ENCODE results near the gene TRIM44. TPM values are rescaled to one million over a fixed set of nuclear protein-coding genes. Genes with fewer than 3 reads are reported as not detected.
A peak's percentile ranks its signal among the peaks of the same experiment; 100 is the strongest.

Gene TRIM44
- total and polyA plus RNA-seq, 8 donors: 5.1 to 65.3 (median 19.1) TPM

- 68 to 95% (median 86%) methylated on average over 2 of the region's 2 CpGs for WGBS, 5 donors
- TF ChIP-seq CTCF (IDR thresholded peaks at IDR 0.05) (no peak), POLR2A (IDR thresholded peaks at IDR 0.05) (no peak), EP300 (IDR thresholded peaks at IDR 0.05) (no peak), POLR2AphosphoS5 (IDR thresholded peaks at IDR 0.05) (no peak)
- peaks cover 0 to 13% (median 6%) of the 10 kb centered on the region in 4 donors for H3K4me1 ChIP-seq
- no peaks in the 10 kb centered on the region for H3K27me3 ChIP-seq
- H3K9me3 ChIP-seq: peaks cover 0 to 8% (median 3%) of the 10 kb centered on the region in 4 donors
- no peak overlapping the region for H3K27ac ChIP-seq
- intact Hi-C loops (cut with DNase I; ENCODE audit: low total_unique reads): no loop called here
- H3K4me3 ChIP-seq: no peak overlapping the region
- no peak for DNase-seq
- peaks cover 5 to 46% (median 44%) of the 10 kb centered on the region in 4 donors for H3K36me3 ChIP-seq
Observed at GRCh38 chr11:35735411-35735810, 72.8 kb downstream of the TRIM44 start.

GRCh38 chr11:35735903-35736302 lies 73.3 kb downstream of the TRIM44 start:
- H3K4me1 ChIP-seq: peaks cover 0 to 13% (median 6%) of the 10 kb centered on the region in 4 donors
- TF ChIP-seq POLR2A (IDR thresholded peaks at IDR 0.05) (no peak), POLR2AphosphoS5 (IDR thresholded peaks at IDR 0.05) (no peak), CTCF (IDR thresholded peaks at IDR 0.05) (no peak), EP300 (IDR thresholded peaks at IDR 0.05) (no peak)
- no peaks in the 10 kb centered on the region for H3K27me3 ChIP-seq
- H3K27ac ChIP-seq: no peak overlapping the region
- H3K9me3 ChIP-seq: peaks cover 0 to 3% (median 1%) of the 10 kb centered on the region in 4 donors
- H3K4me3 ChIP-seq: no peak overlapping the region
- intact Hi-C loops (cut with DNase I; ENCODE audit: low total_unique reads): no loop called here
- H3K36me3 ChIP-seq: peaks cover 5 to 42% (median 41%) of the 10 kb centered on the region in 4 donors
- peak in 1 of 2 donors; percentile 59 for DNase-seq

- Histone ChIP-seq H3K27me3 (no peaks in the 10 kb centered on the region), H3K36me3 (peaks cover 5 to 42% (median 39%) of the 10 kb centered on the region in 4 donors), H3K4me3 (no peak overlapping the region), H3K4me1 (peaks cover 0 to 14% (median 7%) of the 10 kb centered on the region in 4 donors), H3K27ac (no peak overlapping the region), H3K9me3 (no peaks in the 10 kb centered on the region)
- 82 to 97% (median 87%) methylated on average over 2 of the region's 2 CpGs for WGBS, 5 donors
- intact Hi-C loops (cut with DNase I; ENCODE audit: low total_unique reads): no loop called here
- TF ChIP-seq POLR2AphosphoS5 (IDR thresholded peaks at IDR 0.05): no peak
- TF ChIP-seq CTCF (IDR thresholded peaks at IDR 0.05): no peak
- no peak for TF ChIP-seq EP300 (IDR thresholded peaks at IDR 0.05)
- no peak for TF ChIP-seq POLR2A (IDR thresholded peaks at IDR 0.05)
- DNase-seq: no peak
Observed at GRCh38 chr11:35736952-35737351, 74.4 kb downstream of the TRIM44 start.

- Histone ChIP-seq H3K4me1 (peaks cover 0 to 6% (median 1%) of the 10 kb centered on the region in 4 donors), H3K36me3 (peaks cover 5 to 44% (median 36%) of the 10 kb centered on the region in 4 donors), H3K27ac (no peak overlapping the region), H3K9me3 (no peaks in the 10 kb centered on the region), H3K4me3 (no peak overlapping the region), H3K27me3 (no peaks in the 10 kb centered on the region)
- no peak for DNase-seq
- intact Hi-C loops (cut with DNase I; ENCODE audit: low total_unique reads): no loop called here
- WGBS, 5 donors: 85 to 95% (median 90%) methylated on average over 4 of the region's 4 CpGs
- TF ChIP-seq POLR2AphosphoS5 (IDR thresholded peaks at IDR 0.05) (no peak), POLR2A (IDR thresholded peaks at IDR 0.05) (no peak), EP300 (IDR thresholded peaks at IDR 0.05) (no peak), CTCF (IDR thresholded peaks at IDR 0.05) (no peak)
Observed at GRCh38 chr11:35740061-35740799, 77.7 kb downstream of the TRIM44 start.
